ENCODE data around the gene GSTO1. TPM values are rescaled to one million over a fixed set of nuclear protein-coding genes. Genes with fewer than 3 reads are reported as not detected.

Gene GSTO1
- total and polyA plus RNA-seq, 2 donors from 2014 or later: 83.7 to 263 TPM

DNA sequence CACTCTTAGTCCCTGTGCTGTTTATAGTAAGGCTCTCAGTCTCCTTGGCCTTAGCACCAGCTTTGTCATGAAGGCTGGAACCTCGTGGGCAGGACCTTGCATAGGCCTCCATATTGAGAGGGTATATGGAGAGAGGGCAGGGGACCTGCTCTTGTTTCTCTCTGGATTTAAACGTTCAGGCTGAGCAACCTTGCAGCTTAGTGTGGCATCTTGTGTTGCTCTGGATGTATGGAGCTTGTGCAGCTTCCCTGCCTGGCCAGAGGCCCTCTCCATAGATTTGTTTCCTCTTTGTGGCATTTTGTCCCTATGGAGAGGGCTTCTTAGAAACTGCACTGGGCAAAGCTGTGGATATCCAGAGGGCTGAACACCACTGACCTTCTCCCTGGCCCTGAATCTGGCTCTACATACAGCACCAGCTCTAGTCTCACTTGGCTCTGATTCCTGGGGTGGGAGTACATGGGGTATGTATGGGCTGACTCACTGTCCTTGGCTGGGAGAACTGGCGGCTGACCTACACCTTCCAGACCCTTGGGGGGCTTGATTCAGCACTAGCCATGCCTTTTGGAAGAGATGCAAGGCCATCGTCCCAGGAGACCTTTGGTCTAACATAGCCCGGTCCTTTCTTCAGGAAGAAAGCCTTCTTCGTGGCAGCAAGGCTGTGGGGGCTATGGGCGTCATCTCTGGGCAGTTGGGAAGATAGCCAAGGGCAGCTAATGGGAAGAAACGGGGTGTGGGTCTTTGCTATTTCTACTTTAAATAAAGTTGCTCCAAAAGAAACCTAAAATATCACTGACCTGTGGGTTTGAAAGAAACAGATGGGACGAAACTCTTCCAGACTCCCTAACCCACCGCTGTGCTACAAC is 53.1 kb downstream of the GSTO1 start:
- Histone ChIP-seq H3K36me3 (ENCODE audit: control insufficient read depth in 2 of 3, insufficient read depth in 3 of 3, low read length in 3 of 3) (no peaks in the 10 kb centered on the region), H3K9me3 (ENCODE audit: control insufficient read depth in 2 of 3, insufficient read depth in 1 of 3, low read length in 3 of 3) (no peaks in the 10 kb centered on the region), H3K9ac (ENCODE audit: low read length in 3 of 3) (no peak overlapping the region), H3K4me3 (ENCODE audit: low read length in 3 of 3) (no peak overlapping the region), H3K27ac (ENCODE audit: low read depth in 2 of 2, low read length in 2 of 2) (no peak overlapping the region), H3K27me3 (ENCODE audit: control insufficient read depth, insufficient read depth, low read length) (no peaks in the 10 kb centered on the region), H3K4me1 (ENCODE audit: control insufficient read depth in 2 of 3, insufficient read depth in 2 of 3, low read depth in 1 of 3, low read length in 3 of 3) (peaks cover 0 to 14% (median 12%) of the 10 kb centered on the region in 3 donors)
- FAIRE-seq (no peak), DNase-seq (no peak)
- intact Hi-C loops (cut with DNase I): no loop called here
- TF ChIP-seq, protein P1, sequence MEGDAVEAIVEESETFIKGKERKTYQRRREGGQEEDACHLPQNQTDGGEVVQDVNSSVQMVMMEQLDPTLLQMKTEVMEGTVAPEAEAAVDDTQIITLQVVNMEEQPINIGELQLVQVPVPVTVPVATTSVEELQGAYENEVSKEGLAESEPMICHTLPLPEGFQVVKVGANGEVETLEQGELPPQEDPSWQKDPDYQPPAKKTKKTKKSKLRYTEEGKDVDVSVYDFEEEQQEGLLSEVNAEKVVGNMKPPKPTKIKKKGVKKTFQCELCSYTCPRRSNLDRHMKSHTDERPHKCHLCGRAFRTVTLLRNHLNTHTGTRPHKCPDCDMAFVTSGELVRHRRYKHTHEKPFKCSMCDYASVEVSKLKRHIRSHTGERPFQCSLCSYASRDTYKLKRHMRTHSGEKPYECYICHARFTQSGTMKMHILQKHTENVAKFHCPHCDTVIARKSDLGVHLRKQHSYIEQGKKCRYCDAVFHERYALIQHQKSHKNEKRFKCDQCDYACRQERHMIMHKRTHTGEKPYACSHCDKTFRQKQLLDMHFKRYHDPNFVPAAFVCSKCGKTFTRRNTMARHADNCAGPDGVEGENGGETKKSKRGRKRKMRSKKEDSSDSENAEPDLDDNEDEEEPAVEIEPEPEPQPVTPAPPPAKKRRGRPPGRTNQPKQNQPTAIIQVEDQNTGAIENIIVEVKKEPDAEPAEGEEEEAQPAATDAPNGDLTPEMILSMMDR (IDR thresholded peaks at IDR 0.05; ENCODE audit: borderline replicate concordance, extremely low read depth, insufficient read depth): no peak

DNA sequence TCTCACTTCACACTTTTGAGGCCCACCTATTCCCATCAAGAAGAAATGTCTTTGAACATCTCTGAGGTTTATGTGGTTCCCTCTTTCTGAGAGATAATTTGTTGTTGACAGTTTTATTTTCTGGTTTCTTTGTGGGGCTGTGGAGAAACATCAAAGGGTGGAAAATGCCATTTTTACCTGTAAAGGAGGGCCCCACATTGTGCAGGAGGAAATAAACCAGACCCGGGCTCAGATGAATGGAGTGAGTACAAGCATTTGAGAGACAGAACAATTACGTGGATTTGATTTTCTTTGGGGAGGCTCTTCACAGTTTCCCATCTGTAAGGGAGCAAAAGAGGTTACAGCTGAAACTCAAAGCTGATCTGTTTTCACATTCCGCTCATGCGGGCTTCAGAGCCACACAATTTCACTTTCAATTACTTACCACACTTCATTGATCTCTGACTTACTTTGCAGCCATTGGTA is 53.8 kb downstream of the GSTO1 start:
- intact Hi-C loops (cut with DNase I): no loop called here
- no peaks in the 10 kb centered on the region for H3K9me3 ChIP-seq (ENCODE audit: control insufficient read depth in 2 of 3, insufficient read depth in 1 of 3, low read length in 3 of 3)
- no peak for DNase-seq
- H3K27me3 ChIP-seq (ENCODE audit: control insufficient read depth, insufficient read depth, low read length): no peaks in the 10 kb centered on the region
- no peak overlapping the region for H3K9ac ChIP-seq (ENCODE audit: low read length in 3 of 3)
- no peak overlapping the region for H3K4me3 ChIP-seq (ENCODE audit: low read length in 3 of 3)
- no peaks in the 10 kb centered on the region for H3K36me3 ChIP-seq (ENCODE audit: control insufficient read depth in 2 of 3, insufficient read depth in 3 of 3, low read length in 3 of 3)
- no peak for FAIRE-seq
- no peak overlapping the region for H3K27ac ChIP-seq (ENCODE audit: low read depth in 2 of 2, low read length in 2 of 2)
- H3K4me1 ChIP-seq (ENCODE audit: control insufficient read depth in 2 of 3, insufficient read depth in 2 of 3, low read depth in 1 of 3, low read length in 3 of 3): peaks cover 0 to 17% (median 12%) of the 10 kb centered on the region in 3 donors
- TF ChIP-seq, protein P1 (IDR thresholded peaks at IDR 0.05; ENCODE audit: borderline replicate concordance, extremely low read depth, insufficient read depth): no peak

DNA sequence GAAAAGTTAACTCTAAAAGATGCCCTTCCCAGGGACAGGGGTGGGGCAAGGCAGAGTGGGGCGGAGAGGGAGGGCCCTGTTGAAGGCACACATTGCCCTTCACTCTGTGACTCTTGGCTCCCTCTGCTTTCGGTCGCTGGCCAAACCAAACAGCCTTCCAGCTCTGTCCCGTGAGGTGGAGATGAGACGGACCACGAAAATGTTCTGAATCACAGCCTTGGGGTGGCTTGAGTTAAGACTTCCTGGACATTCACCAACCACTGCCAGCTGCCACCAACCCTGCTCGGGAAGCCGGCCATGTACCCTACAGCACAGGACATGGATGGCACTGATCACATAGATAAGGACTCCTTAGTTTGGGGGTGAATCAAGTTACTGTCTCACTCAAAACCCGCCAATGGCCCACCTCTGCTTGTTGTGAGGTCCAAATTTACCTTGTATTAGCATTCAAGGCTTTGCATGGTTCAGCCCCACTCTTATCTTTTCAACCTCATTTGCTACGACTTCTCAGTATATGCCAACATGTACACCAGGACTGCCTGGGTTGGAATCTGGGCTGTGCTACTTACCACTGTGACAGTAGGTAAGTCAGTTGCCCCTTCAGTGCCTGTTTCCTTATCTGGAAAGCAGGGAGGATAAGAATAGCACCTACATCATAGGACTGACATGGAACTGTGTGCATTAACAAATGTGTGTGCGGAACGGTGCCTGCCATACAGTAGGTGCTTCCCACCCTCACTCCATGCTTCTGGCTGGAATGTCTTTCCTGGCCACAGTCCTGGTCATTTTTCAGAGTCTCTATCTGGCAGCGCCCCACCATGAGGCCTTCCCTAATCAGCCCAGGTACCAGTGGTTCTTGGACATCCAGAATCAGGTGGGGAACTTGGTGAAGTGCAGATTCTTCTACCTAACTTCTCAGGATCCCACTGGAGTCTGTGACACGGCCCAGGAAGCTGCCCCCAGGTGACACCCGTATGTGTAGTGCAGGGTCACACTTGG is 55.6 kb downstream of the GSTO1 start:
- H3K4me3 ChIP-seq (ENCODE audit: low read length in 3 of 3): no peak overlapping the region
- peaks cover 0 to 16% (median 1%) of the 10 kb centered on the region in 3 donors for H3K36me3 ChIP-seq (ENCODE audit: control insufficient read depth in 2 of 3, insufficient read depth in 3 of 3, low read length in 3 of 3)
- H3K9me3 ChIP-seq (ENCODE audit: control insufficient read depth in 2 of 3, insufficient read depth in 1 of 3, low read length in 3 of 3): no peaks in the 10 kb centered on the region
- peaks cover 0 to 19% (median 12%) of the 10 kb centered on the region in 3 donors for H3K4me1 ChIP-seq (ENCODE audit: control insufficient read depth in 2 of 3, insufficient read depth in 2 of 3, low read depth in 1 of 3, low read length in 3 of 3)
- H3K27ac ChIP-seq (ENCODE audit: low read depth in 2 of 2, low read length in 2 of 2): peak overlapping the region; percentile 48 to 54
- H3K9ac ChIP-seq (ENCODE audit: low read length in 3 of 3): no peak overlapping the region
- DNase-seq: peak in 1 of 5 donors; percentile 86
- TF ChIP-seq, protein P1 (IDR thresholded peaks at IDR 0.05; ENCODE audit: borderline replicate concordance, extremely low read depth, insufficient read depth): no peak
- H3K27me3 ChIP-seq (ENCODE audit: control insufficient read depth, insufficient read depth, low read length): no peaks in the 10 kb centered on the region
- FAIRE-seq: no peak
- intact Hi-C loops (cut with DNase I): no loop called here
